Ishikawa (cell line): ENCODE measurements around the gene ZNF367.

Experiments used
- CREB1 ChIP-seq: IDR thresholded peaks from 2 replicates; pipeline ENCODE4 v1.6.1; 2012; ENCODE audit warnings: low read depth
- EGR1 ChIP-seq: IDR thresholded peaks from 2 replicates; pipeline ENCODE4 v1.6.1; 2012
- FOXM1 ChIP-seq: IDR thresholded peaks from 2 replicates; pipeline ENCODE4 v1.6.1; 2012; ENCODE audit warnings: low read depth, borderline replicate concordance
- MAX ChIP-seq: IDR thresholded peaks from 2 replicates; pipeline ENCODE4 v1.6.1; 2012
- NFIC ChIP-seq: IDR thresholded peaks from 2 replicates; pipeline ENCODE4 v1.6.1; 2012
- RAD21 ChIP-seq: IDR thresholded peaks from 2 replicates; pipeline ENCODE4 v1.6.1; 2012; ENCODE audit warnings: low read depth
- REST ChIP-seq: IDR thresholded peaks from 2 replicates; pipeline ENCODE4 v1.6.1; 2012; ENCODE audit warnings: low read depth, mild to moderate bottlenecking
- TAF1 ChIP-seq: IDR thresholded peaks from 2 replicates; pipeline ENCODE4 v1.6.1; 2012; ENCODE audit warnings: low read depth, mild to moderate bottlenecking
- TCF12 ChIP-seq: IDR thresholded peaks from 2 replicates; pipeline ENCODE4 v1.6.1; 2012; ENCODE audit warnings: low read depth
- YY1 ChIP-seq: IDR thresholded peaks from 2 replicates; pipeline ENCODE4 v1.6.1; 2012; ENCODE audit warnings: low read depth

- TF ChIP-seq YY1 (no peak), REST (no peak), NFIC (no peak), CREB1 (no peak), TCF12 (no peak), EGR1 (no peak), RAD21 (no peak), FOXM1 (no peak), TAF1 (no peak), MAX (no peak)
Observed at GRCh38 chr9:96450613-96451528, 32.7 kb upstream of the ZNF367 start.
